DMS153 treated with DMSO at 0.1 percent for 48 hours (cell line): ENCODE results near the gene POLDIP3.
"Not testable (repeated sequence)": the region's sequence is repeated elsewhere in the genome, so short reads cannot be mapped to it uniquely, and the experiment has no call there.

Source experiments
- DNase-seq: peaks from one replicate; lab custom pipeline; 2025; ENCODE audit not compliant: unreplicated experiment; lab: John Stamatoyannopoulos, UW

POLDIP3 gene

DNA sequence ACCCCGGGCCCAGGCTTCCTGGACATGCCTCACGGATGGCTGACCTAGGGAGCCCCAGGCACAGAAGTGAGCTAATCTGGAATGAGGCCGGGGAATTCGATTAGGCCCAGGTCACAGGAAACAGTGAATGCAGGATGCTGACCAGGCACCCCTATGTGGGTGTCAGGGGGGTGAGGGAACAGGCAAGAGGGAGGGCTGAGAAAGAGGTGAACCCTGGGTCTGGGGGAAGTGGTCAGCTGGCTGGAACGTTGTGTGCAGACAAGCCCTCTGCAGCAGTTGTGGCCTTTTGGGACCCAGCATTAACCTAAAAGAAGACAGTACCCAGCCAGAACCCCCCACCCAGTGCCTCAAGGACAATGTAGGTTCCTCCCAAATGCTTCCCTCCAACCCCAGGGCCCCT is 52.8 kb downstream of the POLDIP3 start:
- no peak for DNase-seq

DNA sequence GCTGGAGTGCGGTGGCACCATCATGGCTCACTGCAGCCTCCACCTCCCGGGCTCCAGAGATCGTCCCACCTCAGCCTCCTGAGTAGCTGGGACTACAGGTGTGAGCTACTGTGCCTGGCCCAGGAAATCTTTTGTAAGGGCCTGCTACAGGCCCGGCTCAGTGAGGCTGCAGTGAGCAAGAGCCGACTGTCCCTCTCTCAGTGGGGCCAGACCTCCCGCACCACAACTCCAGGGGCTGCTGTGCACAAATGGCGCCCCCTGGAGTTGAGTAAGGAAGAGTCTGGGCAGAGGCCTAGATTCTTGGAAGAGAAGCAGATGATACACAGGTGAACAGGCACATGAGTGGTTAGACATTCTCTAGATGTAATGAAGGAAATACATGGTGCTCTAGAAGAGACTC is 53.9 kb downstream of the POLDIP3 start:
- no peak for DNase-seq

DNA sequence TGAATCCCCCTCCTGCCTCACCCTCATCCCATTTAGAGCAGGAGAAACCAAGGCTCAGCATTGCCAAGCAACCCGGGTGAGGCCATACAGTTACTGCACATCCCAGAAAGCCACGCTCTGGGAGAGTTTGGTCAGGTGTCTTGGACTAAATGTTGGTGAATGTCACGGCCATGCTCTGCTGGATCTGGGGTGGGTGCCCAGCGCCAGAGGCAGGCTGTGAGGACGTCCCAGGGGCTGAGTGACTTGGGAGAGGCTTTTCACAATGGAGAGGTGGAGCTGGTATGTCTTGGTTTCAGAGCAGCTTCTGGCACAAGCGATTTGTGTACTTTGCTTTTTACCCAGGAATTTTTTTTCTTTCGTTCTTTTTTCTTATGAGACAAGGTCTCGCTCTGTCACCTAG is 54.3 kb downstream of the POLDIP3 start:
- no peak for DNase-seq

DNA sequence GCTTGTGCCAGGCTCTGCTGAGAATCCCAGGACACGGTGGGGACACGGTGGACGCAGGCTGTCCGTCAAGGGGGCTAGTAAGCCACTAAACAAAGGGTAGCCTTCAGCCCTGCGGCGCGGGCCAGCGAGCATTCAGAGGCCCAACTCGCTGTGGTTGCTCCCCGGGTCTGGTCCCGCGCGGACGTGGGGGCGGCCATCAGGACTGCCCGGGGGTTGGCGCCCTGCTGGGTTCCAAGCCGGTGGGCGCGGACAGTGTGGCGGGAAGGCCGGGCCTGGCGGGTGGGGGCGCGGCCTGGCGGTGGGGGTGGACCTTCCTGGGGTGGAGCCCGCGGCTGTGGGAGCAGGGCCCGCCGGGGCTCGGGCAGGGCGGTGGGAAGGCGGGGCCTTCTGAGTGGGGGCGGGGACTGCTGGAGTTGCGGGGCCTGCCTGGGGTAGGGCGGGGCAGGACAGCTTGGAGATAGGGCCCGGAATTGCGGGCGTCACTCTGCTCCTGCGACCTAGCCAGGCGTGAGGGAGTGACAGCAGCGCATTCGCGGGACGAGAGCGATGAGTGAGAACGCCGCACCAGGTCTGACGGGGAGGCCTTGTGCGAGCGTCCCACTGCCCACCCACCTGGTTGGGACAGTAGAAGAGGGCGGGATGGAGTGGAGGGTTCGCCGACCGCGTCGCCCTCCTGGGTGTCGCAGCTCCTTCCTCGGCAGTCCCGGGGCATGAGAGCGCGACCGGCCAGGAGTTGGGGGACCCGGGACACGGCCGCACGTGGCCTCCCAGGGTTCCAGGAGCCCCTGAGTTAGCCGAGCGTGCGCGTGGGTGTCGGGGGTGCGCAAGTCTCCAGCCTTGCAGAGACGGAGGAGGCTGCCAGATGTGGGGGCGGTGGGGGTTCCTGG is 61.0 kb downstream of the POLDIP3 start, which contains the start of gene SERHL2:
Gene SERHL2, plus strand, starts transcription at position 482 of the 887 bp plus-strand sequence. Its CDS starts 65 bp downstream, at position 547.
- no peak for DNase-seq

DNA sequence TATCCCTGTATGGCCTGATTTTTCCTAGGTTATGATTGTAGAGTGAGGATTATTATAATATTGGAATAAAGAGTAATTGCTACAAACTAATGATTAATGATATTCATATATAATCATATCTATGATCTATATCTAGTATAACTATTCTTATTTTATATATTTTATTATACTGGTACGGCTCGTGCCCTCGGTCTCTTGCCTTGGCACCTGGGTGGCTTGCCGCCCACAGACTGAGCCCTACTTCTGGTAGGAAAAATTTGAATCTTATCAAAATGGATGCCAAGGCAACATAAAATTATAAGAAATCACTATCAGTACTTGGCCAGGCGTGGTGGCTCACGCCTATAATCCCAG is 62.4 kb downstream of the POLDIP3 start:
- not testable (repeated sequence) for DNase-seq

DNA sequence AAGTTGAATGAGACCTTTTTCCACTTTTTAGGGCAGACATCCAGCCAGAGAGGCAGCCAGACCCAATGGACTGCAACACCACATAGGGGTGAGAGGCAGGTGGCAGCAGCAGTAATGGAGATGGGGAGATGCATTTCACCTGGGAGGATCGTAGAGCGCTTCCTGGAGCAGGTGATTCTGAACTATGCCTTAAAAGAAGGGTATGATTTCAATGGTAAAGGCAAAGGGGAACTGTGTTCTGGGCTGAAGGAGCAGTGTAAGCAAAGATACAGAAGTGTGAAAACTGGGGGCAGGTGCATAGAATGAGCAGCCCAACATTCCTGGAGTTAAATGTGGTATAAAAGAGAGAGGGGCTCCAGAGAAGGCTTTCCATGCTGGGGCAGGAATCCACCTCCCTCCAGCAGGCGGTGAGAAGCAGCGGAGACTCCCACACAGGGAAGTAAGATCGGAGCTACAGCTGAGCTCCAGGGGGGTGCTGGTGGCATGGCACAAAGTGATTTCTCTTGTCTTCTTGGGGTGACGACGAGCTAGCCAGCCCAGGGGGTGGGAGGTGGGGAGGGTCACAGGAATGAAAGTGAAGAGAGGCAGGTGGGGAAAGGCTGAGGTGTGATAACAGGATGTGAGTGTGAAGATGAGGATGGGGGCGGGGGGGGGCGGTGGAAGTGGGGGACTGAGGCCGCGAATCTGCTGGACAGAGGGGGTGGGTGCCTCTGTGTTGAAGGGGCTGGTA is 65.2 kb downstream of the POLDIP3 start:
- no peak for DNase-seq

DNA sequence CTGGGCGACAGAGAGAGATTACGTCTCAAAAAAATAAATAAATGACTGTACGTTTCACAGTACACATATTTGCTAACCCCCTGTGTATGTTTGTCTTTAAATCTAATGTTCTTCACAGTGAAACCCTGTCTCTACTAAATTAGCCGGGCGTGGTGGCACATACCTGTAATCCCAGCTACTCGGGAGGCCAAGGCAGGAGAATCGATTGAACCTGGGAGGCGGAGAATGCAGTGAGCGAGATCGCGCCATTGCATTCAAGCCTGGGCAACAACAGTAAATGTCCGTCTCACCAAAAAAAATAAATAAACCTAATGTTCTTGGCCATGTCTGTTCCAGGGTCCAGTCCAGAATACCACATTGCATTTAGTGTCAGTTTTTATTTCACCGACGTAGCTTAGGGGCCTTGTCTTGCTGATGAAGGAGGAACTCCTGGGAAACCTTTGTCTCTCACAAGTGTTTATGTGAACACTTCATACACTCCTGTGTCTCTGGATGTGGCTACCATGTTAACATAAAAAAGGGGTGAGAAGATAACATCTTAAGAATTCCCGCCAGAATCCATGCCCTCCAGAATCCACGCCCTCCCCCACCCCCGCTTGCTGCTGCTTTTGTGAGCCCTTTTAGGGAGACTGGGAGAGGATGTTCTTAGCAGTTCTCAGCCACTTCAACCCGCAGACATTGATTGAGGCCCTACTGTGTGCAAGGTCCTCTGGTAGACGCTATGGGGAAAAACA is 65.9 kb downstream of the POLDIP3 start:
- DNase-seq, result no peak

DNA sequence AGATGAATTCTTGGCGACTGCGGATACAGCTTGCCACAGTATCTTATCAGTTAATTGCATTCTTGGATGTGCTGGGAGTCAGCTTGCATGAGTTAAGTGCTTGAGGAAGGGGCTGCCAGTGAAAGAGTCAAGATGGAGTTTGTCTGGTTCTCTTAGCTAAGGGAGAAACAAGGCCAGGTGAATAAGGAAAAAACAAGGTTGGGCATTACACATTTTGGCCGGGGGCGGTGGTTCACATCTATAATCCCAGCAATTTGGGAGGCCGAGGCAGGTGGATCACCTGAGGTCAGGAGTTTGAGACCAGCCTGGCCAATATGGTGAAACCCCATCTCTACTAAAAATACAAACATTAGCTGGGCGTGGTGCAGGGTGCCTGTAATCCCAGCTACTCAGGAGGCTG is 66.6 kb downstream of the POLDIP3 start:
- DNase-seq, result not testable (repeated sequence)

DNA sequence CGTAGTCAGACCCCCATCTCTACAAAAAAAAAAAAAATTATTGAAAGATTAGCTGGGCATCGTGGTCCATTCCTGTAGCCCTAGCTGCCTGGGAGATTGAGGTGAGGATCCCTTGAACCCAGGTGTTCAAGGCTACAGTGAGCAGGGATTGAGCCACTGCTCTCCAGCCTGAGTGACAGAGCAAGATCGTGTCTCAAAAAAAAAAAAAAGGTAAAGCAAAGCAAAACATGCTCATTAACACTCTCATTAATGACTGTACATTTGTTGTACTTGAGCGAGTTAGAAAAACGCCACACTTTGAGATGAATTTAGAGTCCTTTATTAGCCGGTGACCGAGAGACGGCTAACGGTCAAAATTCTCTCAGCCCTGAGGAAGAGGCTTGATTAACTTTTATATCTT is 67.1 kb downstream of the POLDIP3 start:
- DNase-seq, result no peak

DNA sequence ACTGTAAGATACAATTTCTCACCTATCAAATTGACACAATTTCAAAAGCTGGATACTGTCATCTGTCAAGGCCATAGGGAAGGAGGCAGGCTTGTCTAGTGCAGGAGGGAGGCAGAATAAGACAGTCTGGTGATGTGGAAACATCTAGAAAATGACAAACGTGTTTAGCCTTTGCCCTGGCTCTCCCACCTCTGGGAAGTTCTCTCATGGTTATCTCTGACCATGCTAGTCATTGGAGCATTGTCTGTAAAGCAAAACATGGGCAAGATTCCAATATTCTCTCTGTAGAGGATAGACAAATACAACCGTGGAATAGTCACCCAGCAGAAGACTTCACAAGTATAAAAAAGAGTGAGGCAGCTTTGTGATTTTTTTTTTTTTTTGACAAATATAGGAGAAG is 70.0 kb downstream of the POLDIP3 start:
- no peak for DNase-seq

DNA sequence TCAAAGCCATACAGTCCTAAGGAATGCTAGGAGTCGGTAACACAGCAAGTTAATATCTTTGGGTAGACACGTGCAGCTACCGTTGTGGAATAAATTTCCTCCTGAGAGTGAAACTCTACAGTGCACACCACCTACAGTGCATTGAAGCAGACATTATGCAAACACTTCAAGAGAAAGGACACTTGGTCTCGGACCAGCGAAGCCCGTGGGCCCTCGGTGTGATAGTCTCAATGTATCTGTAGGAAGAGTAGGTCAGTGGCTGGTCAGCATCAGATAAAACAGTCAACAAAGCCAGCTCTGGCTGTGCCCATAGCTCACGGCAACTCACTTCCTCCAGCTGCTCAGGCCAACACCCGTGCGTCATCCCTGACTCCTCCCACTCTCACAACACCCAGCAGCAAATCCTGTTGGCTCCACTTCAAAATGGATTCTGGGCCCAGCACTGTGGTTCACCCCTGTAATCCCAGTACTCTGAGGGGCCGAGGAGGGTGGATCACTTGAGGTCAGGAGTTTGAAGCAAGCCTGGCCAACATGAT is 75.4 kb downstream of the POLDIP3 start:
- DNase-seq, result not testable (repeated sequence)

DNA sequence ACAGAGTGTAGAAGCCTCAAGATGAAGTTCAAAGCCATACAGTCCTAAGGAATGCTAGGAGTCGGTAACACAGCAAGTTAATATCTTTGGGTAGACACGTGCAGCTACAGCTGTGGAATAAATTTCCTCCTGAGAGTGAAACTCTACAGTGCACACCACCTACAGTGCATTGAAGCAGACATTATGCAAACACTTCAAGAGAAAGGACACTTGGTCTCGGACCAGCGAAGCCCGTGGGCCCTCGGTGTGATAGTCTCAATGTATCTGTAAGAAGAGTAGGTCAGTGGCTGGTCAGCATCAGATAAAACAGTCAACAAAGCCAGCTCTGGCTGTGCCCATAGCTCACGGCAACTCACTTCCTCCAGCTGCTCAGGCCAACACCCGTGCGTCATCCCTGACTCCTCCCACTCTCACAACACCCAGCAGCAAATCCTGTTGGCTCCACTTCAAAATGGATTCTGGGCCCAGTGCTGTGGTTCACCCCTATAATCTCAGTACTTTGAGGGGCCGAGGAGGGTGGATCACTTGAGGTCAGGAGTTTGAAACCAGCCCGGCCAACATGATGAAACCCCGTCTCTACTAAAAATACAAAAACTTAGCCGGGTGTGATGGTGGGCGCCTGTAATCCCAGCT is 77.4 kb downstream of the POLDIP3 start:
- DNase-seq, result not testable (repeated sequence)

DNA sequence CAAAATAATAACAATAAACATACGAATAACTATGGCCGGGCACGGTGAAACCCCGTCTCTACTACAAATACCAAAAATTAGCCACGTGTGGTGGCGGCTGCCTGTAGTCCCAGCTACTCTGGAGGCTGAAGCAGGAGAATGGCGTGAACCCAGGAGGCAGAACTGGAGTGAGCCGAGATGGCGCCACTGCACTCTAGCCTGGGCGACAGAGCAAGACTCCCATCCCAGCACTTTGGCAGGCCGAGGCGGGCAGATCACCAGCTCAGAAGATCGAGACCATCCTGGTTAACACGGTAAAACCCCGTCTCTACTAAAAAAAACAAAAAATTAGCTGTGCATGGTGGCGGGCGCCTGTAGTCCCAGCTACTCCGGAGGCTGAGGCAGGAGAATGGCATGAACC is 78.0 kb downstream of the POLDIP3 start:
- not testable (repeated sequence) for DNase-seq

DNA sequence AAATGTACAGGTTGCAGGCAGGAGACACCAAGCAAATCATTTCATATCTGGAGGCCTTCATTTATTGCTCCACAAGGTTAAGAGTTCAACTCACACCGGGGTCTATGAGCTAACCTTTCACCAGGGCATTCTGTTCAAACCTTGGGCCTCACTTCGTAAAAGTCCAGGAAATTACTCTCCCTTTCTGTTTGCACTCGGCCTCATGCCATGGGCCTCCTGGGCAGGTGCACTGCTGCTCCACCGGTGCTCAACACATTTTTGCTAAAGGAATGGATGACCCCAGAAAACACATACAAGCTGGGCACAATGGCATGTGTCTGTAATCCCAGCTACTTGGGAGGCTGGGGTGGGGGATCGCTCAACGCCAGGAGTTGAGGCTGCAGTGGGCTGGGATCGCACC is 78.5 kb downstream of the POLDIP3 start:
- DNase-seq, result no peak

DNA sequence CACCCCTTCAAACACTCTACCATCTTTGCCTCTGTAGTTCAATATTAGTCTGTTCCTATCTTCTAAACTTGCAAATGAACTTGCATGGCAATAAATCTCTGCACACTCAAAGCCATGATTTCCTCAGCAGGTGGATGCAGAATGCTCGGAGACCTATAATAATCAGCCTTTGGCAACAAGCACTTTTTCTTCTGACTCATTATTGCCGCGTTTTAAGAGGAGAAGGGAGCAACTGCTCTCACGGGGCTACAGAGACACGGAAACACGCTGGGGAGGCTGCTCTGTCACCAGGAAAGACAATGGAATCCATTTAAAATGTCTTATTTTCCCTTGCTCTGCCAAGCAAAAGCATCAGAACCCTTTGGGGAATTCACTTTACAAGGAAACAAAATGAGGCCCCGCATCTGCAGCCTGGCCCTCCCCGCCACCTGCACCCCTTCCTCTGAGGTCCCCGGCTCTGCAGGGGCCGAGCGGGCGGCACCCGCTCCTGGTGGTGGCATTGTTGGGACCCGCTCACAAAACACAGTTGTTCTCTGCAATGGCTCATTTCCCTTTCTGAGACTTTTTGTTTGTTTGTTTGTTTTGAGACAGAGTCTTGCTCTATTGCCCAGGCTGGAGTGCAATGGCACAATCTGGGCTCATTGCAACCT is 79.5 kb downstream of the POLDIP3 start:
- not testable (repeated sequence) for DNase-seq
